HG03575 (cell line): ENCODE measurements around the gene WWC2.

Source experiments
- ATAC-seq: cut with Tn5 transposase; IDR thresholded peaks from one replicate; pipeline ENCODE4 v1.9.1; 2021; ENCODE audit not compliant: unreplicated experiment, insufficient number of reproducible peaks, low FRiP score; ENCODE audit errors: extremely low read depth

The WWC2 gene

GRCh38 chr4:183333202-183333601, 234.1 kb downstream of the WWC2 start:
- no peak for ATAC-seq

- no peak for ATAC-seq
Measured at GRCh38 chr4:183333983-183334382, 234.9 kb downstream of the WWC2 start.

DNA sequence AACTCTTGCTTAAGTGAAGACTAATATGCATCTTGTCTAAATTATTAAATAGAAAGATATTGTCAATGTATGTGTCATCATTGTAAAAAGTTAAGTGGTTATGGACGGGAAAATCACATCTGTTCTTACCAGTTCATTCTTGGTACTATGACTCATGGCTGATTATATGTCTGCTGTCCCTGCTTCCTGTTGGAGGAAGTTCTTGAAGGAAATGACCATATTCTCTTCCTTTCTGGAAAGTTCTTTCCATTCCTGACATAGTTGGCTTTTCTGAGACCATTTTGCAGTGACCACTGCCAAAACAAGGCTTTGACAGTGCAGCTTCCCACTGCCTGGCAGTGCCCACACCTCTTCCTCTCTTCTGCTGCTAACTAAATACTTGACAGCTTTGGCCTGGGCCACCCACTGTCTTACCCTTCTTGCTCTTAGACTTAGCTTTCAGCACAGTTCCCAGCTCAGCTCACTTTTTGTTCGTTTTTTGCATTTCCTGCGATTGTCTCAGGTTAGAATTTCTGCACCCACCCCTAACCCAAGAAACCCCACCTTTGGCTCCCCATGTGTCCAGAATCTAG, 236.4 kb downstream of the WWC2 start:
- no peak for ATAC-seq

DNA sequence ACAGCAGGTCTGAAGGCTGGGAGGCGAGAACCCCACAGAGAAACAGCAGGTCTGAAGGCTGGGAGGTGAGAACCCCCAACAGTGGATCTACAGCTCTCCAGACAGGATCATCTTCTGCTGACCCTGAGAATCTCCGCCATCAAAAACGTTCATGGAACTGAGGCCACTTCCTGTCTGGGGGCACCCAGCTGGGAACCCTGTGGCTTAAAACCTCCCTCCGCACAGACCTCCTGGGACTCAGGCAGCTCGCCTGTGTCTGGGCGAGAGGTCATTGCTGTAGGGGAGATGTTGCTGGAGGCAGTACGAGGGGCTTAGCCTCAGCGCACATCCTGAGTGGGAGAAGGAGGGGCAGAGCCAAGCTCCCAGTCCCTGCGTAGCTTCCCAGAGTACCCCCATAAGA, 238.3 kb downstream of the WWC2 start:
- ATAC-seq: no peak

DNA sequence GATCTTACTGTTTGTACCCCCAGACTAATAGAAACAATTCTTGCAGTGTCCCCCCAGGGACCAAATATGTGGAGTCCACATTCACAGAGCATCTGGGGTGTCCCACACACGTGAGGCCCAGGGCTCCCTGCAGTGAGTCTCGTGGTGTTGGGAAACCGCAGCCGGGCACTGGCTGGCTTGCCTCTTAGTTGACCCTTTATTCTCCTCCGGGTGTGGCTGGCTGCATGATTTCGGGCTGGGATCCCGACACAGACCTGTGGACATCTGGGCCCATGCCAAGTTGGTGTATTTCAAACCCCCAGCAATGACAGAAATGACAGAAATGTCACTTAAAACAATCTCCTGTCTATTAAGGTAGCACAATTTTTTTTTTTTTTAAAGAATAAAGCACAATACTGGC, 238.8 kb downstream of the WWC2 start:
- ATAC-seq: no peak

- no peak for ATAC-seq
Measured at GRCh38 chr4:183342541-183343533, 243.8 kb downstream of the WWC2 start.

GRCh38 chr4:183343730-183344129, 244.7 kb downstream of the WWC2 start:
- no peak for ATAC-seq

GRCh38 chr4:183344523-183345255, 245.6 kb downstream of the WWC2 start:
- ATAC-seq: no peak

GRCh38 chr4:183345261-183345660, 246.2 kb downstream of the WWC2 start:
- ATAC-seq: no peak

DNA sequence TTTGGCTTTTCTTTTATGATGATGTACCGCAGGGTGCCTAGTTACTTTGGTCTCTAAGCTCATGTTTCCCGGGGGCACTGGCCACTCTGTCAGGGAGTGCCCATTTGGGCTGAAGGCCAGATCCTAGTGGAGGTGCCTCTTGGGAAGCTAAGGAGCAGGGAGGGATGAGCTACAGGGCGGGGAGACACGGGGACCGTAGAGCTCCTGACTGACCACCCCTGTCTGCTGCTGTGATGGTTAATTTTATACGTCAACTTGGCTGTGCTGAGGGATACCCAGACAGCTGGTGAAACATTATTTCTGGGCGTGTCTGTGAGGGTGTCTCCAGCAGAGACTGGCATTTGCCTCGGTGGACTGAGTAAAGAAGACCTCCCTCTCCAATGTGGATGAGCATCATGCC, 248.1 kb downstream of the WWC2 start:
- ATAC-seq: no peak

DNA sequence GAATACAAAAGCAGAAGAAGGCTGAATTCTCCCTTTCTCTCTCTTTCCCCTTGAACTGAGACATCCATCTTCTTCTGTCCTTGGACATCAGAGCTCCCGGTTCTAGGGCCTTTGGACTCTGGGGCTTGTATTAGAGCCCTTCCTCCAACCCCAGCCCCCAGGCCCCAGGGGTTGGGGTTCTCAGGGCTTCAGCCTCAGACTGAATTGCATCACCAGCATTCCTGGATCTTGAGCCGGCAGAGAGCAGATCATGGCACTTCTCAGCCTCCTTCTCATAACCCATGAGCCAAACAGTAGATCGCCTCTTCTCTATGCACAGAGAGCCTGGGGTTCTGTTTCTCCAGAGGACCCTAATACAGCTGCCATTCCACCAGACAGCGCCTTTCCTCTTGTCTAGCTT, 248.5 kb downstream of the WWC2 start:
- ATAC-seq: no peak

GRCh38 chr4:183348136-183348535, 249.1 kb downstream of the WWC2 start:
- ATAC-seq: no peak

- ATAC-seq: no peak
Measured at GRCh38 chr4:183348706-183349659, 249.9 kb downstream of the WWC2 start.

GRCh38 chr4:183349673-183350072, 250.6 kb downstream of the WWC2 start:
- no peak for ATAC-seq

DNA sequence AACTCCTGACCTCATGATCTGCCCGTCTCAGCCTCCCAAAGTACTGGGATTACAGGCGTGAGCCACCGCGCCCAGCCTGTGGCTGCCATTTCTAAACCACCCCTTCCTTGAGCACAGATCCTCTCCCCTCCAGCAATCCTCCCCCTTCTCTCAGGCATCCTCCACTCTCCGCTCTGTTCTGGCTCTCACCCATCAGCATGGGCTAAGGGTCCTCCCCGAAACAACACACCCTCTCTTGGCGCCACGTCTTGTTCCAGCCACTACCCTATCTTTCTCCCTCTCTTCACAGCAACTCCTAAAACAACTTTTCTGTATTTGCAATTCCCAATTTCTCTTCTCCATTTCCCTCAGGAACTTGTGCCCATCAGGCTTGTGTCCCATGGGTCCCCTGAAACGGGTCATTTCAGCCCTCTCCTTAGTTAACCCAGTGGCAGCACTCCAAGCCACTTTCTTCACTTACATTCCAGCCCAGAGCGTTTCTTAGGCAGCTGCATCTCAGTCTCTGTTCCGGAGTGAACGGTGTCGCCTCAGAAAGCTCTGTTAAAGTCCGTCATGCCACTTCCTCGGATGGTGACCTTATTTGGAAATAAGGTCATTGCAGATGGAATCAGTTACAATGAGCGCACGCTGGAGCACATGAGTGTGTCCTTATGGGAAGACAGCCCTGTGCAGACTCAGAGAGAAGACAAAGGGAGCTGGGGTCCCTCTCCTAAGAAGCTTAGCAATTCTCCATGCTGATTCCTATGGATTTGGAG, 251.4 kb downstream of the WWC2 start:
- ATAC-seq: no peak

DNA sequence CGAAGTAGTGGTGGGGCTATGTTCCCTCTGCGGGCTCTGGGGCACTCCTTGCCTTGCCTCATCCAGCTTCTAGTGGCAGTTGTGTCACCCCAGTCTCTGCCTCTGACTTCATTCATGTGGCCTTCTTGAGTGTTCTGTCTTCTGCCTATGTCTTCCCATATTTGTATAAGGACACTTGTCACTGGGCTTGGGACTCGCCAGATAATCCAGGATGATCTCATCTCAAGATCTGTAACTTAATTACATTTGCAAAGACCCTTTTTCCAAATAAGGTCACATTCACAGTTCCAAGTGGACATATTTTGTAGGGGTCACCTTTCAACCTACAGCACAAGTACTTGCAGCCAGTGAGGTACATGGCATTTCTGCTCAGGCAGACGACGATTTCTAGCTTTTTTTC, 253.5 kb downstream of the WWC2 start:
- no peak for ATAC-seq

DNA sequence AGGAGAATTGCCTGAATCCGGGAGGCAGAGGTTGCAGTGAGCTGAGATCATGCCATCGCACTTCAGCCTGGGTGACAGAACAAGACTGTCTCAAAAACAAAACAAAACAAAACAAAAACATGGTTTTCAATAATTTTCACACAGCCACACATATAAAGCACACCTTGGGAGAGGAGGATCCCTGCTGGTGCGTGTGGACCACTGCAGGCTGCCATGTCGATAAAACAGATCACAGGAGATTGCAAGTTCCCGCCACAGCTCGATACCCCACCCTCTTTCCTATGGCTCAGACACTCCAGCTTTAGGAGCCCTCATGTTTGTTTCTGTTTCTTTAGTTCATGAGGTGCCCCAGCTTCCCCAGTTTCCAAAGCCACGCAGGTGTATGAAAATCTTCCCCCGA, 254.5 kb downstream of the WWC2 start:
- ATAC-seq: no peak

- ATAC-seq: no peak
Measured at GRCh38 chr4:183354219-183354618, 255.2 kb downstream of the WWC2 start.
